KMS-11 (cell line): ENCODE measurements around the gene NDST1.
"Not testable (repeated sequence)": the region's sequence is repeated elsewhere in the genome, so short reads cannot be mapped to it uniquely, and the experiment has no call there.

Experiments
- H2AFZ ChIP-seq: fragments of 200-600 bp; sonication (generic); 2 replicates; pipeline ENCODE4 v1.6.1; 2016; ENCODE audit warnings: antibody characterized with exemption, mixed run types, low read depth
- H3K27ac ChIP-seq: fragments of 200-600 bp; sonication (generic); 2 replicates; pipeline ENCODE4 v1.6.1; 2016; ENCODE audit warnings: mild to moderate bottlenecking, mixed run types
- H3K27me3 ChIP-seq: fragments of 200-600 bp; sonication (generic); 2 replicates; pipeline ENCODE4 v1.6.1; 2017; ENCODE audit warnings: mild to moderate bottlenecking, low read depth, mixed run types, moderate library complexity; ENCODE audit not compliant: insufficient read depth
- H3K36me3 ChIP-seq: fragments of 200-600 bp; sonication (generic); 2 replicates; pipeline ENCODE4 v1.6.1; 2017; ENCODE audit warnings: mild to moderate bottlenecking, mixed run types; ENCODE audit not compliant: insufficient read depth
- H3K4me1 ChIP-seq: fragments of 200-600 bp; sonication (generic); 2 replicates; pipeline ENCODE4 v1.6.1; 2016; ENCODE audit warnings: mild to moderate bottlenecking, low read depth, mixed run types; ENCODE audit not compliant: poor library complexity, severe bottlenecking
- H3K4me2 ChIP-seq: fragments of 200-600 bp; sonication (generic); 2 replicates; pipeline ENCODE4 v1.7.0; 2016; ENCODE audit warnings: mild to moderate bottlenecking, mixed run types
- H3K4me3 ChIP-seq: fragments of 200-600 bp; sonication (generic); IDR thresholded peaks from 2 replicates; pipeline ENCODE4 v1.6.1; 2017; ENCODE audit warnings: low read depth, low read length, mixed read lengths; ENCODE audit not compliant: insufficient read depth
- H3K79me2 ChIP-seq: fragments of 200-600 bp; sonication (generic); 2 replicates; pipeline ENCODE4 v1.6.1; 2016; ENCODE audit warnings: low read depth, mixed run types; ENCODE audit not compliant: insufficient read depth
- H3K9ac ChIP-seq: fragments of 200-600 bp; sonication (generic); 2 replicates; pipeline ENCODE4 v1.6.1; 2016; ENCODE audit warnings: mild to moderate bottlenecking, mixed run types
- H4K20me1 ChIP-seq: fragments of 200-600 bp; sonication (generic); 2 replicates; pipeline ENCODE4 v1.6.1; 2016; ENCODE audit warnings: mild to moderate bottlenecking, mixed run types; ENCODE audit not compliant: insufficient read depth
- CTCF ChIP-seq: fragments of 200-600 bp; sonication (generic); conservative IDR thresholded peaks from 2 replicates; pipeline ENCODE4 v1.6.1; 2017; ENCODE audit warnings: low read depth, mild to moderate bottlenecking, antibody characterized with exemption, low read length, moderate library complexity, mixed read lengths

The NDST1 gene

GRCh38 chr5:150473673-150474358 lies 34.1 kb upstream of the NDST1 start:
- H3K27me3 ChIP-seq, result no peaks in the 10 kb centered on the region
- peaks cover 22% of the 10 kb centered on the region for H3K4me1 ChIP-seq
- H3K4me2 ChIP-seq, result no peak overlapping the region
- H3K27ac ChIP-seq, result no peak overlapping the region
- H3K4me3 ChIP-seq, result no peak overlapping the region
- no peaks in the 10 kb centered on the region for H4K20me1 ChIP-seq
- H3K79me2 ChIP-seq, result no peaks in the 10 kb centered on the region
- no peak for TF ChIP-seq CTCF
- no peak overlapping the region for H3K9ac ChIP-seq
- no peaks in the 10 kb centered on the region for H3K36me3 ChIP-seq
- no peak overlapping the region for H2AFZ ChIP-seq

GRCh38 chr5:150476568-150476967 lies 31.4 kb upstream of the NDST1 start:
- not testable (repeated sequence) for H2AFZ ChIP-seq, H3K36me3 ChIP-seq, H3K27ac ChIP-seq, H3K27me3 ChIP-seq, H3K4me3 ChIP-seq, H4K20me1 ChIP-seq, H3K79me2 ChIP-seq, H3K9ac ChIP-seq
- H3K4me1 ChIP-seq, result peaks cover 42% of the 10 kb centered on the region
- H3K4me2 ChIP-seq, result peak overlapping the region; percentile 21; the same call in 1 of the 2 replicates

GRCh38 chr5:150479416-150479815 lies 28.5 kb upstream of the NDST1 start:
- H2AFZ ChIP-seq, result no peak overlapping the region
- H3K79me2 ChIP-seq, result no peaks in the 10 kb centered on the region
- H3K27ac ChIP-seq, result no peak overlapping the region
- no peak overlapping the region for H3K4me2 ChIP-seq
- no peak overlapping the region for H3K4me3 ChIP-seq
- H3K4me1 ChIP-seq, result peaks cover 42% of the 10 kb centered on the region
- no peak for TF ChIP-seq CTCF
- no peak overlapping the region for H3K9ac ChIP-seq
- no peaks in the 10 kb centered on the region for H4K20me1 ChIP-seq
- H3K36me3 ChIP-seq, result no peaks in the 10 kb centered on the region
- H3K27me3 ChIP-seq, result no peaks in the 10 kb centered on the region

GRCh38 chr5:150481708-150481965 lies 26.3 kb upstream of the NDST1 start:
- no peak overlapping the region for H3K4me2 ChIP-seq
- no peak overlapping the region for H3K9ac ChIP-seq
- TF ChIP-seq CTCF, result no peak
- H3K79me2 ChIP-seq, result no peaks in the 10 kb centered on the region
- no peak overlapping the region for H3K4me3 ChIP-seq
- H3K4me1 ChIP-seq, result peaks cover 35% of the 10 kb centered on the region
- no peak overlapping the region for H2AFZ ChIP-seq
- H4K20me1 ChIP-seq, result no peaks in the 10 kb centered on the region
- H3K27ac ChIP-seq, result no peak overlapping the region
- no peaks in the 10 kb centered on the region for H3K36me3 ChIP-seq
- H3K27me3 ChIP-seq, result no peaks in the 10 kb centered on the region

DNA sequence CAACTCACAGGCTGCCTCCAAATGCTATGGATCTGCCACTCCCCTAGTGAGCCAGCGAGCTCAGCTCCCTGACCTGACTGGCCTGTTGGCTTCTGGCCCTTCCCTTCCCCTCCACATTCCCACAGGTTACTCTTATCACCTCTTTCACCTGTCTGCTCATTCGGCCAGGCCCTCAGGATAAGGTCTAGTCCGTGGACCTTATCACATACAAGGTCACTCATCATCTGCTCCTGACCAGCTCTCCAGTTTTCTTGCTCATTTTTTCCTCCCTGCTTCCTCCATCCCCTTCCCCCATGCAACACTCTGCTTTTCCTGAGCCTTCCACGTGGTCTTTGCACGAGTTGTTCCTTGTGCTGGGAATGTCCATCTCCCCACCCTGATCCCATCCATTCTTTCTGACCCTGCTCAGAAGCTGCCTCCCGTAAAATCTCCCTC lies 25.9 kb upstream of the NDST1 start:
- Histone ChIP-seq H3K4me1 (peaks cover 33% of the 10 kb centered on the region), H3K27me3 (no peaks in the 10 kb centered on the region), H3K9ac (no peak overlapping the region), H3K27ac (no peak overlapping the region), H3K4me3 (no peak overlapping the region), H2AFZ (no peak overlapping the region), H3K79me2 (no peaks in the 10 kb centered on the region), H3K36me3 (no peaks in the 10 kb centered on the region), H3K4me2 (no peak overlapping the region), H4K20me1 (no peaks in the 10 kb centered on the region)
- no peak for TF ChIP-seq CTCF
